ENCODE results near the gene ZNF207.

The ZNF207 gene

GRCh38 chr17:32349854-32350665 lies at the start of gene ZNF207:
ZNF207 (plus strand) TSS chr17:32350157; CDS start chr17:32350286, 129 bp downstream.
- H3K4me3 ChIP-seq (ENCODE audit: control insufficient read depth, low read depth, low read length), result peak within 1 kb of the TSS; percentile 96
- DNase-seq (ENCODE audit: low read depth), result peak; percentile 88
- TF ChIP-seq CTCF (IDR thresholded peaks at IDR 0.05; ENCODE audit: control insufficient read depth, insufficient read depth, low read depth, low read length, missing control alignments), result no peak

- no peak for DNase-seq (ENCODE audit: low read depth)
- no peak for TF ChIP-seq CTCF (IDR thresholded peaks at IDR 0.05; ENCODE audit: control insufficient read depth, insufficient read depth, low read depth, low read length, missing control alignments)
- no peak overlapping the region for H3K4me3 ChIP-seq (ENCODE audit: control insufficient read depth, low read depth, low read length)
Observed at GRCh38 chr17:32302037-32302436, 47.9 kb upstream of the ZNF207 start.

- DNase-seq (ENCODE audit: low read depth), result no peak
- TF ChIP-seq CTCF (IDR thresholded peaks at IDR 0.05; ENCODE audit: control insufficient read depth, insufficient read depth, low read depth, low read length, missing control alignments), result no peak
- no peak overlapping the region for H3K4me3 ChIP-seq (ENCODE audit: control insufficient read depth, low read depth, low read length)
Observed at GRCh38 chr17:32302860-32303649, 46.9 kb upstream of the ZNF207 start.

GRCh38 chr17:32303781-32304288 lies 46.1 kb upstream of the ZNF207 start:
- no peak overlapping the region for H3K4me3 ChIP-seq (ENCODE audit: control insufficient read depth, low read depth, low read length)
- DNase-seq (ENCODE audit: low read depth), result no peak
- TF ChIP-seq CTCF (IDR thresholded peaks at IDR 0.05; ENCODE audit: control insufficient read depth, insufficient read depth, low read depth, low read length, missing control alignments), result no peak

GRCh38 chr17:32305049-32305448 lies 44.9 kb upstream of the ZNF207 start:
- H3K4me3 ChIP-seq (ENCODE audit: control insufficient read depth, low read depth, low read length), result no peak overlapping the region
- DNase-seq (ENCODE audit: low read depth), result no peak
- TF ChIP-seq CTCF (IDR thresholded peaks at IDR 0.05; ENCODE audit: control insufficient read depth, insufficient read depth, low read depth, low read length, missing control alignments), result no peak

- H3K4me3 ChIP-seq (ENCODE audit: control insufficient read depth, low read depth, low read length), result no peak overlapping the region
- TF ChIP-seq CTCF (IDR thresholded peaks at IDR 0.05; ENCODE audit: control insufficient read depth, insufficient read depth, low read depth, low read length, missing control alignments), result no peak
- no peak for DNase-seq (ENCODE audit: low read depth)
Observed at GRCh38 chr17:32307658-32308057, 42.3 kb upstream of the ZNF207 start.

Measured in AG09309 (cell line).